HK-2 (cell line): Measurements from ENCODE around the gene FRK.
"Not testable (repeated sequence)": the region's sequence is repeated elsewhere in the genome, so short reads cannot be mapped to it uniquely, and the experiment has no call there.

Experiments used
- DNase-seq: peaks from one replicate; pipeline ENCODE4 v3.0.0-alpha.2; 2018; ENCODE audit not compliant: unreplicated experiment

Gene FRK

GRCh38 chr6:116074732-116075390, 14.2 kb upstream of the FRK start:
- DNase-seq: no peak

DNA sequence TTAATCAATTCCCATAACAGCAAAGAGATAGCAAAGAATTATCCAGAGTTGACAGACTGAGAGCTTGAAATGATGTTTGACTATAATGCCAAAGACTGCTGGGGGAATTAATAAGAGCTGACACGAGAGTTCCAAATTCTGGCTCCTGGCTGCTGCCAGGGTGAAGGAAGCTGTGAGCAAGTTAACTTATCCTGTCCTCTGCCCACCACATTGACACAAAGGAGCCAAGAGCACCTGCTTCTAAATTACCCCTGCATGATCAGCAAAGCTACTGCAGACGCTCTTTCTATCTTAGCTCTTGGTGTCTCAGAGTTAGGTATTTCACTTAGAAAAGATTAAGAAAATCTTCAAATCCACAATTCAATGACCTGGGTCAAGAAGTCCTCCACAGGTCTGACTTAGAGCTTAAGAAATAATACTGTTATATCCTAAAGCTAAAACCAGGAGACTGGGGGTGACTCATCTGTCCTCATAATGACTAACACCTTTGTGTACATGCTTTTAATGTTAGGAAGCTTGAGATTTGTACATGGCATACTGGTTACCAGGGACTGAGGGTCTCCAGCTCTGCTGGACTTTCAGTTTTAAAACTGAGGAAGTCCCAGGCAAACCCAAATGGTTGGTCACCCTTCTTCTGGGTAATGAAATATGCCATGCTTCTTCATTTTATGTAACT, 13.2 kb upstream of the FRK start:
- DNase-seq: no peak

GRCh38 chr6:116072368-116072767, 11.7 kb upstream of the FRK start:
- no peak for DNase-seq

- DNase-seq: no peak
Observed at GRCh38 chr6:116070616-116071389, 10.1 kb upstream of the FRK start.

- DNase-seq: no peak
Observed at GRCh38 chr6:116070101-116070500, 9.4 kb upstream of the FRK start.

GRCh38 chr6:116066789-116067188, 6.1 kb upstream of the FRK start:
- DNase-seq: no peak

GRCh38 chr6:116064666-116065065, 4.0 kb upstream of the FRK start:
- DNase-seq: no peak

DNA sequence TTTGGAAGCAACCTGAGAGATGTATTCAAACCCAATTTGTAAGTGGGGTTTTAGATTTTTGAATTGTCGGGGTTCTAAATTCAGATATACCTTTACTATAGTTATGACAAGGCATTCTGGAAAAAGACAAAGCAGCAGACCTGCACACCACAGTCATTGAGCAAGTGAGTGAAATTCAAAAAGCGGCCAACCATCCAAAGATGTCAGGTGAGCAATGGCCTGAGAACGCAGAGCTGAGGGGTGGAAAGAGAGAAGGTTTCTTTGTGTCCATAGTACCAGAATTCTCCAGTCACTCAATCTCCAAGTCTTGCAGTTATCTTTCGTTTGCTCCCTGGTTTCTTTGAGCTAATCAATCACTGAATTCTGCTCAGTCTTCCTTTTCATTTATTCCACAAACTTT, 1.8 kb upstream of the FRK start:
- DNase-seq: no peak

DNA sequence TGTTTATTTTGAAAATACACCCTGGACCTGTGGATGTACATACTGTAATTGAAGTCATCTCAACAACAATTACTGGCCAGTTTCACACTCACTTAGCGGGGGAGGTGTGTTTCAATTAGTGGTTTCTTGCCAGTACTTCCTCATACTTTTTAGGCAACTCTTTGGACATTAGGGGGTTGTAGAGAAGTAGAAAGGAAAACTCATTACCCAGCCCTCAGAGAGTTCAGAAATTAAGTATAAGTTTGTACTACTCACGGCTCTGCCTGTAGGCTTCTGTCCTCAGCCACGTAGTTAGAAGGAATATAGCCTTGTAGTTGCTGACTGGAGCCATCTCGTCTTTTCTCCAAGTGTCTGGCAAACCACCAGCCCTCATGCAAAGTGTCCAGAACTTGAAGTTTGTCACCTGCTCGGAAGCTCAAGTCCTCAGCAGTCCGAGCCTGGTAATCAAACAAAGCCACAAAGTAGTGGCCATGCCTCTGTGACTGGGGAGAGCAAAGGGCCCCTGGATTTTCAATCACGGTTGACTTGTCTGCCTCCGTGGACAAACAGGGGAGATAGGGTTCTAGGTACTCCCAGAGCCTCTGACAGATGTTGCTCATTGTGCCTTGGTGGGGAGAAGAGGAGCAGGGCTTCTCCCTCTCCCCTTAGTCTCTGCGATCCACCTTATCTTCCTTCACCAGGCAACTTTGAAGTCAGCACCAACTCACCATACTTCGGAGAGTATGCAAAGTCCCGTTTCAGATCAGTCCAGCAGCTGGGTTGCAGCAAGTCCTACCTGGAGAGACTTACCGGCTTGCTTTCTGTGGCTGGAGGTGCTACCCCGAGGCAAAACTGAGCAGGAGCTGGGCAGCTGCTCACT, 749 bp downstream of the FRK start:
- peak; percentile 34 for DNase-seq

GRCh38 chr6:116057766-116058165, 2.9 kb downstream of the FRK start:
- DNase-seq: no peak

DNA sequence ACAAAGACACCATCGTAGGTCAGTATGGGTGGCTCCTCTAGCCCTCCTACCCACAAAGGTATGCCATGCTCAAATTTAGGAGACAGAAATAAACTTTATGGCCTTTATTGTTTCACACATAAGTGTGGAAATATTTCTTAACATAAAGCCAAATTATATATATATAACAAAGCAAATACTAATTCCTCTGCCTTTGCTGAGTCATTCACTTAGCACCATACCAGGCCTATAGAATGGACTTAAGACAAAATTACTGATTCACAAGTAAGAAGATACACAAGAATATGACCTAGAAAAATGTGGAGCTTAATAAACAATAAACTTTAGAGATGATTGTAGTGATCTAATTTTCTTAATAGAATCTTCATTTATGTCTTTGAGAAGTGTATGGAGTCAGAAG, 5.2 kb downstream of the FRK start:
- no peak for DNase-seq

GRCh38 chr6:116051244-116051643, 9.4 kb downstream of the FRK start:
- no peak for DNase-seq

DNA sequence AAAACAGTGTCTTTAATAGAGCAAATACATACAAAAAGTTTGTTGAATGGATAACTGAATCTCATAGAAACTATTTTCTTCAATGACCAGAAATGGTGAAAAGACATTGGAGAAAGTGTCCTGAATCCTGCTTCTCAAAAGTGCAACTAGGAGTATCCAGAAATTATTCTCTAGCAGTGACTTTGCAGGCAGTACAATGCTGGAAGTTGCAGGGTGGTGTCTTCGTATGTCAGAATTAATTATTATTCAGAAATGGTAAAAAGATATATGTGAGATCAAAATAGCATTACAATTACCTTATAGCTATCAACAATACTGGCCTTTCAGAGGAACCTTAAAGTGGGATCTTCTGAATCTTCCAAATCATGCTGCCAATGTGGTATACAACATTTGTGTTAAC, 10.0 kb downstream of the FRK start:
- DNase-seq: no peak

DNA sequence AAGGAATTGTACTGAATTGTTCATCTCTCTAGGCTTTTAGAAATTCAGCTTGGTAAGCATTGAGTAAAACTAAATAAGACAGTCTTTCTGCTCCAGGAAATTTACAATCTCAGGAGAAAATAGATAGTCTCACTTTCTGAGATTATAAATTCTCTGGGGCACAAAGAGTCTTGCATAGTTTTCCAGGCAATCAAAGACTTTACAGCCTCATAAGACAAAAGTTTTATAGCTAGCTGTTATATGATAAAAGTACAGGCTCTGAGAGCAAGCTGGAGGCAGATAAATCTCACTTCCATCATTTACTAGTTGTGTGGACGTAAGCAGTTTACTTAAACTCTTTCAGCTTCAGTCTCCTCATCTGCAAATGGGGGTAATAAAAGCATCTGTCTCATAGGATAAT, 11.4 kb downstream of the FRK start:
- DNase-seq: no peak

- DNase-seq: no peak
Observed at GRCh38 chr6:116047173-116047933, 13.3 kb downstream of the FRK start.

DNA sequence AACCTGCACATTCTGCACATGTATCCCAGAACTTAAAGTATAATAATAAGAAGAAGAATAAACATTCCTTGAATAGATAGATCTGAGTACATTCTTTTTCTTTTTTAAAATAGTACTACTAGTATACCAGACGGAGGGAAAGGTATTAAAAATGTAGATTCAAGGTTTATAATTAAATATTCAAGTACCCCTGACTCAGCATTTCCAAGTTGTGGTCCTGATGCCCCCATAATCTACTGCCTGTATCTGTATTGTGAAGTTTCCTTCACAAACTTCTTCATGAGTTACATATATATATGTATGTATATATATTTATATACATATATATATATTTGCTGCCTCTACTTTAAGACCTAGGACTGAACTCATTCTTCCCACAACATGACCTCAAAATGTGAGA, 14.0 kb downstream of the FRK start:
- no peak for DNase-seq

GRCh38 chr6:116046272-116046671, 14.4 kb downstream of the FRK start:
- not testable (repeated sequence) for DNase-seq

DNA sequence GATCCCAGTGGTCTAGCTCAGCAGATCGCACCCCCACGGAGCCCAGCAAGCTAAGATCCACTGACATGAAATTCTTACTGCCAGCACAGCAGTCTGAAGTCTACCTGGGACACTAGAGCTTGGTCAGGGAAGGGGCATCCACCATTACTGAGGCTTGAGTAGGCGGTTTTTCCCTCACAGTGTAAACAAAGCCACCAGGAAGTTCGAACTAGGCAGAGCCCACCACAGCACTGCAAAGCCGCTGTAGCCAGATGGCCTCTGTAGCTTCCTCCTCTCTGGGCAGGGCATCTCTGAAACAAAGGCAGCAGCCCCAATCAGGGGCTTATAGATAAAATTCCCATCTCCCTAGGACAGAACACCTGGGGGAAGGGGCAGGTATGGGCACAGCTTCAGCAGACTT, 18.8 kb downstream of the FRK start:
- no peak for DNase-seq

- no peak for DNase-seq
Observed at GRCh38 chr6:116040993-116041392, 19.7 kb downstream of the FRK start.

DNA sequence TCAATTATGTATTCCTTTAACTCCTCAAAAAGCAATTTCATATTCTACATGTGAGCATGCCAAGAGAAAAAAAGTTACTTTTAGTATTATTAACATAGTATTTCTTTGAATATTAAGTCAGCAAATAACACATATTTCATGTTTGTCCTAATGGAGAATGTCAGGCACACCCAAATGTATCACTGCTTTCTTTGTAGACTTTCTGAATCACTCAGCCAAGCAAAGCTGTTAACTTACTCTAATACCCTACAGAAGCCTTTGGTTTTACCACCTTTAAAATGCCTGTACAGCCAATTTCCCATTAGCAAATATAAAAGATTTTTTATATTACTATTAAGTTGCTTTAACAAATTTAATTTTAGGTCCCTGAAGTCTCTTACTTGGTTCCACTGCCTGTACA, 23.8 kb downstream of the FRK start:
- no peak for DNase-seq

GRCh38 chr6:116036075-116036773, 24.5 kb downstream of the FRK start:
- no peak for DNase-seq
